GM04504 (cell line): Measurements from ENCODE around the gene RAB39A.

Experiments used
- DNase-seq: peaks from one replicate; pipeline ENCODE4 v3.0.0-alpha.2; 2012; ENCODE audit warnings: low read depth

RAB39A gene

DNA sequence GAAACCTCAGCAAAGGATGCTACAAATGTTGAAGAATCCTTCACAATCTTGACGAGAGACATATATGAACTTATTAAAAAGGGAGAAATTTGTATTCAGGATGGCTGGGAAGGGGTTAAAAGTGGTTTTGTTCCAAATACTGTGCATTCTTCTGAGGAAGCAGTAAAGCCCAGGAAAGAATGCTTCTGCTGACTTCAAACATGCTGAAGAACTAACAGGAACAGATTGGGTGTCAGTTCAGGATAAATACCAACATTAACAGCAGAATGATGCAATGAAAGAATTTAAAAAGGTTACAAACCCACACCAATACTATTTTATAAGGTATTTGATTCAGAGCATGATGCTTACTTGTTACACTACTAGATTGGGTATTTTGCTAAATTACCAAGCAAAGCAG is 33.9 kb downstream of the RAB39A start:
- no peak for DNase-seq

DNA sequence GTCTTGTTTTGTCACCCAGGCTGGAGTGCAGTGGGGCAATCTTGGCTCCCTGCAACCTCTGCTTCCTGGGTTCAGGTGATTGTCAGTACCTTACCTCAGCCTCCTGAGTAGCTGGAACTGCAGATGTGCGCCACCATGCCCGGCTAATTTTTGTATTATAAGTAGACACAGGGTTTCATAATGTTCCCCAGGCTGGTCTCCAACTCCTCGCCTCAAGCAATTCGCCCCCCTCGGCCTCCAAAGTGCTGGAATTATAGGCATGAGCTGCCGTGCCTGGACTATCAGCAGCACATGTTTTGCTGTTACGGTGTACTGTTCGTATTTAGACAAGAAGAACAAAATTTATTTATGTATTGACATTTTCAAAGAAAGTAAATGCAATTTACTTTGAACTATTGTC is 34.8 kb downstream of the RAB39A start:
- no peak for DNase-seq

DNA sequence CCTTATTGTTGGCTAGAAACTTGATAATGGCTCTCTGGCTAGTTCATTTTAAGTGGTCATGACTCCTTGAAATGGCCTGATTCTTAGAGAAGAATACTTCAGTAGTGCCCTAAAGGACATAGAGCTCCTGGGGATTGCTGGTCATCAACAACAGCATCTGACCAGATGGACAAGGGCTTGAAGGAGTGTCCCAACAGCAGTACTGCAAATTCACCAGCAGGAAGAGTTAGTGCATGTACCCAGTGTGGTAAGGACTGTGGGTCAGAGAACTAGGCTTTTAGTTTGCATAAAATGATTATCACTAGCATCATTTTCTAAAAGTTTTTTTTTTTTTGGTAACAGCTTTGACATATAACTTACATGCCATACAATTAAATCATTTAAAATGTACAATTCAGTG is 41.0 kb downstream of the RAB39A start:
- no peak for DNase-seq

DNA sequence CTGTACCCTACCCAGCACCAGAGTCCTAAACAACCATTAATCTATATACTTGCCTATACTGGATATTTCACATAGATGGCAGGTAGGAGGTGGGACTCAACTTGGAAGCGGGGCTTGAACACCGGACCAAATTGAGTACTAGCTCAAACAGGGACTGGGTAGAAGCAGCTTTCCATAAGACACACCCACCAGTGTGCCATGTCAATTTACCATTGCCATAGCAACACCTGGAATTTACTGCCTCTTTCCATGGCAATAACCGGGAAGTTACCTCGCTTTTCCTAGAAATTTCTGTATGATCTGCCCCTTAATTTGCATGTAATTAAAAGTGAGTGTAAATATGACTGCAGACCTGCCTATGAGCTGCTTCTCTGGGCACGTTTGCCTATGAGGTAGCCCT is 41.8 kb downstream of the RAB39A start:
- no peak for DNase-seq

DNA sequence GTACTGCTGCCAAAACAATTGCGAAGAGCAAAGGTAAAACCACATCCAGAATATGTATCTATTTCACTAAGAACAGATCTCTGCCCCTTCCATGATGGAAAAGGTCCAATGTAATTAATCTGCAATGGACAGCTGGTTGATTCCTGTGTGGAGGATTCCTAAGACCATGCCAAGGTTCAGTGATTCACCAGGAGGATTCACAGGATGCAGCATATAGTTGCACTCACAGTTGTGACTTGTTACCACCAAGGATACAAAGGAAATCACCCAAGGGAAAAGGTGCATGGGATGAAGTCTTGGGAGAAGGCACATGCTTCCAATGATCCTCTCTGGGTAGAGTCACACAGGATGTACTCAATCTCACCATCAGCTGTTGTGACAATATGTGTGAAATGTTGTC is 45.4 kb downstream of the RAB39A start:
- DNase-seq = no peak

DNA sequence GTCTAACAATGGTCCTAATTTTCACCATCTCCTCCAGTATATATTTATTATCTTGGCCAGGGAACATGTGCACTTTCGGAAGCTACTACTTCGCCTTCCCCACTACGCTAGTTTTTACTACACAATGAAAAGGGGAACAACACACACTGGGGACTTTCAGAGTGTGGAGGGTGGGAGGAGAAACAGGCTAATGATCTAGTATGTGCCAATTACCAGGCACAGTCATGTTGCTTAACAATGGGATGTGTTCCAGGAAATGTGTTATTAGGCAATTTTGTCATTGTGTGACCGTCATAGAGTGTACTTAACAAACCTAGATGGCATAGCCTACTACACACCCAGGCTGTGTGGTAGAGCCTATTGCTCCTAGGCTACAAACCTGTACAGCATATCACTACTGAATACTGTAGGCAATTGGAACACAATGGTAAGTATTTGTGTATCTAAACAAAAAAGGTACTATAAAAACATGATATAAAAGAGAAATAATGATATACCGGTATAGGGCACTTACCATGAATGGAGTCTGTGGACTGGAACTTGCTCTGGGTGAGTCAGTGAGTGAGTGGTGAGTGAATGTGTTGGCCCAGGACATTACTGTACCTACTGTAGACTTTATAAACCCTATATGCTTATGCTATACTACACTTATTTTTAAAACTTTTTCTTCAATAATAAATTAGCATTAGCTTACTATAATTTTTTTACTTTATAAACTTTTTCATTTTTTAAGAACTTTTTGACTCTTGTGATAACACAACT is 60.3 kb downstream of the RAB39A start:
- DNase-seq = no peak

DNA sequence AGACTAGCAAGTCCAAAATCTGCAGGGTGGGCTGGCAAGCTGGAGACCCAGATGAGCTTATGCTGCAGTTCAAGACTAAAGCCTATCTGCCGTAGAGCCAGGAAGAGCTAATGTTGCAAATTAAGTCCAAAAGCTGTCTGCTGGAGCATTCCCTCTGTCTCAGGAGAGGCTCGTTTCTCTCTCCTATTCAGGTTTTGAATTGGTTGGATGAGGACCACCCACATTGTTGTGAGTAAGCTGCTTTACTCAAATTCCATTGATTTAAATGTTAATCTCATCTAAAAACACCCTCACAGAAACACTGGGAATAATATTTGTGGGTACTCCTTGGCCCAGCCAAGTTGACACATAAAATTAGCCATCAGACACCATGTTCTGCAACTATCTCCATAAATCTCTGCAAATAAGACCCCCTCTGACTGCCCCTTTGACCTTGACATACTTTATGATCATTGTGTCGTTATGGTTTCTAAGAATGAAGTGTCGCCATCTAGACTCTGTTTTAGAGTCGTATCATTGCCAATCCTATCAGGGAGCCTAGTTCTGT is 63.7 kb downstream of the RAB39A start:
- no peak for DNase-seq

DNA sequence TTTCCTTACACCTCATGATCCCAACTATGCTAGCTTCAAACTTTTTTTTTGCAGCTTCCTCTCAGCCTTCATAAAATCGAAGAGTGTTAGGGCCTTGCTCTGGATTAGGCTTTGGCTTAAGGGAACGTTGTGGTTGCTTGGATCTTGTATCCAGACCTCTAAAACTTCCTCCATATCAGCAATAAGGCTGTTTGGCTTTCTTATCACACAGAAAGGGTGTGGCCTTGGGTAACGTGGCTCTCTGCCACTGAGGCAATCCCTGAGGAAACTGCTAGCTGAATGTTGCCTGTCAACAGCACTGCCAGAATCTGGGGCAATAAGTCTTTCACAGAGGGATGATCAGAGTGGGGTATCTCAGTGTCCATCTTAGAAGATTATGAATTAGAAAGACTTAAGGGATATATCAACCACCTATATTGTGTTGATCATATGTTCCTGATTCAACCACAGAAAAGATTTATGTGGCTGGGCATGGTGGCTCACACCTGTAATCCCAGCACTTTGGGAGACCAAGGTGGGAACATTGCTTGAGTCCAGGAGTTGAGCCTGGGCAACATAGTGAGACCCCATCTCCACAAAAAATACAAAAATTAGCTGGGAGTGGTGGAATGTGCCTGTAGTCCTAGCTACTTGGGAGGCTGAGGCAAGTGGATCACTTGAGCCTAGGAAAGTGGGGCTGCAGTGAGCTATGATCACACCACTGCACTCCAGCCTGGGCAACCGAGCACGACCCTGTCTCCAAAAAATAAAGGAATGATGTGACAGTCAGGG is 67.9 kb downstream of the RAB39A start:
- DNase-seq = no peak

DNA sequence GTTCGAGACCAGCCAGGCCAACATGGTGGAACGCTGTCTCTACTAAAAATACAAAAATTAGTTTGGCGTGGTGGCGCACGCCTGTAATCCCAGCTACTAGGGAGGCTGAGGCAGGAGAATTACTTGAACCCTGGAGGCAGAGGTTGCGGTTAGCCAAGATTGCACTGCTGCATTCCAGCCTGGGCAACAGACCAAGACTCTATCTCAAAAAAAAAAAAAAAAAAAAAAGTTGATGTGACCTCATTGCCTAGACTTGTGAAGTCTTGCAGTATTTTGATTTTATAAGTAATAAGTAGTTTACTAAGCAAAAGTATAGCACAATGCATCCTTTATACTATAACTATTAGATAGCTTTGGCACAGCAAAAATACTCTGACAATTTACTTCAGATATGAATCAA is 70.5 kb downstream of the RAB39A start:
- DNase-seq = no peak

DNA sequence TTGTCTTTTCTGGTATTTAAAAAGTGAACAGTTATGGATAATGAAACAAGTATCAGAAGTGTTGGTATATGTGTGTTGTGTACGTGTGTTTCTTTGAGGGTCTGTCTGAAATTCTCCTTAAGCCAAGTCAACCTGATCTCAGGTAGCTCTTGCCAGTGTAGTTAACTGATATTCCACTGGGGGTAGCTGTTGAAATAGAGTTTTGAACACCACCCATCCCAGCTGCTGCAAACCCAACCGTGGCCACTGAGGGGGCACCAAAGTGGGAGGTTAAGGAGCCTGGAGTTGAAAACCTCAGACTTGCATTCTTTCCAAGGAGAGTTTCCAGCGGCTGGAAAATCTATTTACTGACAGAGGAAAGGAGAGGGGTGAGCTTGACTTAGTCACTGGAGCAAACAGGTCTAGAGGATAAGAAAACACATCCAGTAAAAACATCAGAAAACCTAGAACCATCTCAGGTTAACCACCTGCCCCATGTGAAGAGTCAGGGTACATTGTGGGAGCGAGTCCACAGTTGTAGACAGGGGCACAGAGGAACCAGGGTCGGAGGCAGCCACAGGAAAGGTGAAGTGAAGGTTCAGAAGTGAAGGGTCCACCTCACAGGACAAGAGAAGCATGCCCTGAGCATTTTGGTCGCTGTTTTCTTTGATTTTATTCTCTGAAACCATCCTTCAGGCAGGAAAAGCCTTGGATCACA is 71.7 kb downstream of the RAB39A start:
- no peak for DNase-seq

DNA sequence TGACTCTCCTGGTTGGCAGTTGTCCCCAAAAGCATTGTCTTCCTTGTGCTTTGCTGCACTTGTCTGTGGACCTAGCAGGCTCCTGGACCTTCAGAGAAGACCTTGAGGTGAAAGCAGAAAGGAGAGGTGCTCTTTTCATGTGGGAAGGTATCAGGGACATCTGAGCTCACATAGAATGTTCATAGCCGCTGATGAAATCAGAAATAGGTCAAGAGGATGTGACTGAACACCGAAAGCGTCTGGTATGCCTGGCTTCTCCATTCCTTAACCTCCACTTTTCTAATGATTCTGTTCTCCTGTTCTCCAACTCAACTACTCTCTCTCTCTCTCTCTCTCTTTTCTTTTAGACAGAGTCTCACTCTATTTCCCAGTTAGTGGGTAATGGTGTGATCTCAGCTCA is 74.2 kb downstream of the RAB39A start:
- DNase-seq = no peak

DNA sequence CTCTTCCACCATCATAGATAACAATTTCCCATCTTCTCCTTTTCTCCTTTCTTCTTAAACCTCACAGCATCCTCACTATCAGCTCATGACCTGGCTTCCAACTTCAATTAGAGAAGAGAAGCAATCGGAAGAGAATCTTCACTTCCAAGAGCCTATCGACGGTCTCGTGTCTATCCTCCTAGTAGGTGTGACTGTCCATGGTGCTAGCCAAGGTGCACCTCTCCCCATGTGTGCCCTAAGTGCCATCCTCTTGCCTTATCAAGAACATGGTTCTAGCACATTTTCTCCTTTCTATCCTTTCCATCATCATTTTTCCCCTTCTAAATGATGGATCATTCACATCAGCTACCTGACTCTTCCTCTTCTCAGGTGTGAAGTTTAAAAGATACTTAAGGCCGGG is 75.4 kb downstream of the RAB39A start:
- DNase-seq = no peak

DNA sequence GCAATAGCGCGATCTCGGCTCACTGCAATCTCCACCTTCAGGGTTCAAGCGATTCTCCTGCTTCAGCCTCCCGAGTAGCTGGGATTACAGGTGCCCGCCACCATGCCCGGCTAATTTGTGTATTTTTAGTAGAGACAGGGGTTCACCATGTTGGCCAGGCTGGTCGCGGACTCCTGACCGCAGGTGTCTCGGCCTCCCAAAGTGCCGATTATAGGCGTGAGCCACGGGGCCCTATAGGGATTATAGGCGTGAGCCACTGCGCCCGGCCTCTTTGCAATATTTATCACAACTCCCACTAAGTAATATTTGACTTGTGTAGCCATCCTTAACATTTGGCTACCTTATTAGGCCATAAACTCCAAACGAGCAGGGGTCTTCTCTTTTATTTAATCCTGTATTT is 79.6 kb downstream of the RAB39A start:
- DNase-seq = no peak

DNA sequence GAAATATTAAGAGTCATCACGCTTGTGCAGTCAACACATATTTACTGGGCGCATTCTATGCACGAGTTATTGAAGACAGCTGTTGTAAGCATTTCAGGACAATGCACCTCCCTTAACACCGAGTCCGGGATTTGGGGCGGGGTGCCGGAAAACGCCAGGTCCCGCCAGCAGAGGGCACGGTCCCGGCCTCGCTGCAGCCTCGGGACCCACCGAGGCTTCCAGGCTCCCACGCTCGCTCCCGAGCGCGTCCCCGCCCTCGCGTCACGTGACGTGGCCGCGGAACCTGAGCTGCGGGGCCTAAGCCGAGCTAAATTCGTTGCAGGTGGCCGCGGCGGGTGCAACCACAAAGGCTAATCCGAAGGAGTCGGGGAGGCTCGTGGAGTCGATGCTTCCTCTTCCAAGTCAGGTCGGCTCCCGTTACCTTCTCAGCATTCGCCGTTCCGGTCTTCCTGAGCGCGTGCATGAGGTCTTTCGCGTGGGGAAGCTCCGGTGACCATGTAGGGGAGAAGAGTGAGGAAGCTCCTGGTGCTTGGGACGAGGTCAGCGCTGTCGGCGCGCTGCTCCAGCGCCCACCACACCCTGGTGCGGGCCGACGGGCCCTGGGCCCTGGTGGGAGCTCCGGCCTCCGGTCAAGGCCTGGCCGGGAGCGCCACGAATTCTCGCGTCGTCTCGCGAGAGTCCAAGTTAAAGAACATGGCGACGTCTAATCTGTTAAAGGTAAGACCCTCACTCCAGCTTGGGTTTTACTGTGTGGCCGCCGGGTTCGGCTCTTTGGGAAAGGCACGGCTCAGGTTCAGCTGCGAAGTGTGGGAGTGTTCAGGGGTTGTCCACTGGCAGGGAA is 80.6 kb downstream of the RAB39A start, which contains the start of gene CUL5:
TSS of gene CUL5 (plus strand) at position 243 of the 841 bp plus-strand sequence. CDS start at position 694, 451 bp downstream.
- peak; percentile 92 for DNase-seq

DNA sequence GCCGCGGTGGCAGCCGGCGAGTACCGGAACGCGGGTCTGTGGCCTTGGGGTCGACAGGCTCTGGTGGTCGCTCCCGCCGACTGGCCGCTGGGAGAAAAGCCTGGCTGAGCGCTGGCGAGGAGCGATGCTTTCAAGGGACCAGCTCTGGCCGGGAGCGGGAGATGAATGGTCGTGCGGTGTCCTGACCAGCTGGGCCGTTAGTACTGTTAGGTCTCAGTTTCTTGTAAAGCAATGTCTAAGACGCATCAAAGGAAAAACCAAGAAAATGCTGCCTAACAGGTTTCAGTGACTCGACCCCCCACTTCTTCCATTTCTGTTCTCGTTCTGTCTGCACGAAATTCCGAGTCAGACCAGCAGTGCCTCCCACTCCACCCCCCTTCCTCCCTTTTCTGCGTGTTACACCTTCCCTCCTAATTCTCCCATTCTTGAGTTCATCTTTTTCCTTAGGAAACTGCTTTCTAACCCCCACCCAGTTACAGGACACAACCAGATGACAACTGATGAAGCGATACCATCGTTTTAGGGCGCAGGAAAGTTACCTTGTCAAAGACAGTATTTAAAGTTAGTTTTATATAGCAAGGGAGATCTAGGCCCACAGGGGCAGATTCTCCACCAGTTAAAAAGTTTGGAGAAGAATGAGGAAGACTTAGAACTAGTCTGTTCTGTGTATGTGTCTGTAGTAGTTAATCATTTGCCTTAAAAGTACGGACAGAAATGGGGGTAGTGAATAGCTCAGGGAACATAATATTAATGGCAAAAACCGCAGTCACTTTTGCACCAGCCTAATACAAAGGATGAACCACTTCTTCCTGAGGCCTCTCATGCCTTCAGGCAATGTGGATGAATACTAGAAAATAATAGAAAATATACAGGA is 81.5 kb downstream of the RAB39A start:
- no peak for DNase-seq

DNA sequence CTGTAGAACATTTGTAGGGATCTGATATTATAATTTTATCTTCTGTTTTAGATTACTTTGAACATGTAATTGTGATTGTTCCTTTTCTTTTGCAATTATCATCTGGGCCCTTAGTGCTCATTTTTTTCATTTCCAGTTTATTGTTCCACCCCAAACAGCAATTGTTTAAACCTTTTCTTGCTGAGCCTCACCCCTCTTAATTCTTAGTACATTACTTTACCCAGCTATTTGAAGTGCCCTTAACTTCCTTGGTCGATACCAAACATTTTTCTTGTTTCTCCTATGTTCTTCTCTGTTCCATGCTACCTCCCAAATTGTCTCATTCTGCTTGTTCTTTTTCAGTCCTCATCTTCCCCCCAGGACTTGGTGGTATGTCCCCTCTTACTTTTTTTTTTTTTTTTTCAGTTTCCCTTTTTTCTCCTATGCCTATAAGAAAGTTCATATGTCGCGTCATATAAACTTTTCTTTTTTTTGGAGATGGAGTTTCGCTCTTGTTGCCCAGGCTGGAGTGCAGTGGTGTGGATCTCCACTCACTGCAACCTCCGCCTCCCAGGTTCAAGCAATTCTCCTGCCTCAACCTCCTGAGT is 84.0 kb downstream of the RAB39A start:
- no peak for DNase-seq
